Cardiac septum (tissue), 1 donor: ENCODE results near the gene DPT. TPM values are rescaled to one million over a fixed set of nuclear protein-coding genes. Genes with fewer than 3 reads are reported as not detected.

Source experiments
- DNase-seq: peaks from one replicate; pipeline ENCODE4 v3.0.0-alpha.2; 2020; ENCODE audit warnings: low spot score
- intact Hi-C: fragments of 100-400 bp; cut with DNase I; formaldehyde crosslinking; loops from one replicate; pipeline ENCODE4 v1.14.0; 2022
- total RNA-seq: library from RNA; stranded (reverse); fragmentation: NEBNext Ultra II Directional; extraction: Animal tissue kit (Norgen Biotek cat#: 25700); gene quantifications from one replicate; pipeline ENCODE4 v1.2.1, GENCODE V29; 2021
- donor health status: DM: no; HTN: no; CAD: no.

Gene DPT
- total RNA-seq, 1 donor from 2014 or later, result 32.1 TPM

- intact Hi-C loops, result no loop called here
- DNase-seq, result no peak
Measured at GRCh38 chr1:168742994-168743650, 14.1 kb upstream of the DPT start.

GRCh38 chr1:168742386-168742785, 13.4 kb upstream of the DPT start:
- intact Hi-C loops, result no loop called here
- DNase-seq, result no peak

GRCh38 chr1:168739908-168740307, 10.9 kb upstream of the DPT start:
- intact Hi-C loops, result loop anchor here (5.0 to 10.0 kb wide), 2 partner anchors 37 to 455 kb away; no protein-coding TSS in a partner anchor

GRCh38 chr1:168736520-168736919, 7.5 kb upstream of the DPT start:
- intact Hi-C loops, result loop anchor here (5.0 to 10.0 kb wide), 2 partner anchors 41 to 458 kb away; no protein-coding TSS in a partner anchor
- DNase-seq, result no peak

More at GRCh38 chr1:168739908-168740307, 10.9 kb upstream of the DPT start:
- no peak for DNase-seq

GRCh38 chr1:168735974-168736373, 7.0 kb upstream of the DPT start:
- intact Hi-C loops, result loop anchor here (5.0 to 10.0 kb wide), 2 partner anchors 41 to 459 kb away; no protein-coding TSS in a partner anchor
- DNase-seq, result no peak

GRCh38 chr1:168734946-168735345, 5.9 kb upstream of the DPT start:
- intact Hi-C loops, result loop anchor here (5.0 to 10.0 kb wide), 3 partner anchors 42 to 460 kb away; partner anchors contain the start of gene ATP1B1
- DNase-seq, result no peak

GRCh38 chr1:168734271-168734670, 5.3 kb upstream of the DPT start:
- intact Hi-C loops, result loop anchor here (5.0 to 10.0 kb wide), 2 partner anchors 373 to 461 kb away; partner anchors contain the start of gene ATP1B1
- no peak for DNase-seq

- intact Hi-C loops, result loop anchor here (5.0 to 10.0 kb wide), 2 partner anchors 374 to 462 kb away; partner anchors contain the start of gene ATP1B1
- no peak for DNase-seq
Measured at GRCh38 chr1:168733241-168733640, 4.2 kb upstream of the DPT start.

GRCh38 chr1:168732736-168733135, 3.7 kb upstream of the DPT start:
- DNase-seq, result no peak
- intact Hi-C loops, result loop anchor here (5.0 to 10.0 kb wide), 2 partner anchors 375 to 462 kb away; partner anchors contain the start of gene ATP1B1

- DNase-seq, result no peak
- intact Hi-C loops, result loop anchor here (5.0 to 10.0 kb wide), 2 partner anchors 376 to 463 kb away; partner anchors contain the start of gene ATP1B1
Measured at GRCh38 chr1:168731244-168731953, 2.4 kb upstream of the DPT start.

- intact Hi-C loops, result loop anchor here (5.0 kb wide), 2 partner anchors 38 to 107 kb away; no protein-coding TSS in a partner anchor
Measured at GRCh38 chr1:168729405-168729802, 398 bp upstream of the DPT start.

GRCh38 chr1:168726719-168727118, 2.3 kb downstream of the DPT start:
- intact Hi-C loops, result loop anchor here (5.0 kb wide), 2 partner anchors 41 to 104 kb away; no protein-coding TSS in a partner anchor
- no peak for DNase-seq

More at GRCh38 chr1:168729405-168729802, 398 bp upstream of the DPT start:
- DNase-seq, result no peak

- intact Hi-C loops, result loop anchor here (5.0 kb wide), 2 partner anchors 41 to 104 kb away; no protein-coding TSS in a partner anchor
- no peak for DNase-seq
Measured at GRCh38 chr1:168726281-168726680, 2.7 kb downstream of the DPT start.

GRCh38 chr1:168725831-168726230, 3.2 kb downstream of the DPT start:
- intact Hi-C loops, result loop anchor here (5.0 kb wide), 2 partner anchors 41 to 104 kb away; no protein-coding TSS in a partner anchor

GRCh38 chr1:168725060-168725459, 3.9 kb downstream of the DPT start:
- no peak for DNase-seq
- intact Hi-C loops, result loop anchor here (5.0 kb wide), 2 partner anchors 42 to 103 kb away; no protein-coding TSS in a partner anchor

More at GRCh38 chr1:168725831-168726230, 3.2 kb downstream of the DPT start:
- no peak for DNase-seq

- intact Hi-C loops, result loop anchor here (5.0 kb wide), 1 partner anchor 99 kb away; no protein-coding TSS in a partner anchor
- DNase-seq, result no peak
Measured at GRCh38 chr1:168723000-168723399, 6.0 kb downstream of the DPT start.

GRCh38 chr1:168720839-168721238, 8.2 kb downstream of the DPT start:
- intact Hi-C loops, result loop anchor here (5.0 kb wide), 1 partner anchor 101 kb away; no protein-coding TSS in a partner anchor

GRCh38 chr1:168719306-168720111, 9.5 kb downstream of the DPT start:
- intact Hi-C loops, result loop anchor here (5.0 kb wide), 1 partner anchor 103 kb away; no protein-coding TSS in a partner anchor
- DNase-seq, result no peak

More at GRCh38 chr1:168720839-168721238, 8.2 kb downstream of the DPT start:
- DNase-seq, result no peak
